Testis (tissue), 2 donors: ENCODE measurements around the gene ZKSCAN3.

Experiments
- CTCF ChIP-seq, 3 experiments: fragments of 450-650 bp in 2 of 3; fragments of 200-600 bp in 1 of 3; sonication (generic) in 1 of 3; IDR thresholded peaks; one replicate each; pipeline ENCODE4 v1.5.1; 2016 to 2019; ENCODE audit warnings: antibody characterized with exemption in 3 of 3, mild to moderate bottlenecking in 2 of 3, moderate library complexity in 1 of 3
- POLR2A ChIP-seq: fragments of 450-650 bp; IDR thresholded peaks from one replicate; pipeline ENCODE4 v1.6.1; 2017; ENCODE audit warnings: antibody characterized with exemption, mild to moderate bottlenecking, moderate library complexity

- TF ChIP-seq CTCF (IDR thresholded peaks at IDR 0.05) (no peak), POLR2A (no peak)
These were observed 46.2 kb downstream of the ZKSCAN3 start for GRCh38 chr6:28395918-28396317.
